ENCODE measurements around the gene TUBA4A.
"Not testable (repeated sequence)": the region's sequence is repeated elsewhere in the genome, so short reads cannot be mapped to it uniquely, and the experiment has no call there.

TUBA4A gene

GRCh38 chr2:219209236-219210195 is 44.2 kb downstream of the TUBA4A start:
- ATAC-seq = no peak

- no peak for ATAC-seq
Observed at GRCh38 chr2:219207884-219208740, 45.6 kb downstream of the TUBA4A start.

- no peak for ATAC-seq
Observed at GRCh38 chr2:219207134-219207883, 46.4 kb downstream of the TUBA4A start.

GRCh38 chr2:219206328-219207133 is 47.2 kb downstream of the TUBA4A start, which contains the start of gene ZFAND2B:
Gene ZFAND2B (plus strand): TSS chr2:219206782. CDS start chr2:219206988, 206 bp downstream.
- ATAC-seq = peak; percentile 96 to 97

GRCh38 chr2:219205981-219206327 is 47.8 kb downstream of the TUBA4A start:
- no peak for ATAC-seq

- ATAC-seq = no peak
Observed at GRCh38 chr2:219205165-219205538, 48.6 kb downstream of the TUBA4A start.

GRCh38 chr2:219204425-219205164 is 49.1 kb downstream of the TUBA4A start:
- no peak for ATAC-seq

- ATAC-seq = not testable (repeated sequence)
Observed at GRCh38 chr2:219201331-219201730, 52.4 kb downstream of the TUBA4A start.

GRCh38 chr2:219200502-219201326 is 53.0 kb downstream of the TUBA4A start:
- ATAC-seq = not testable (repeated sequence)
